Adrenal gland (tissue), 12 donors: Measurements from ENCODE around the gene MYNN. TPM values are rescaled to one million over a fixed set of nuclear protein-coding genes. Genes with fewer than 3 reads are reported as not detected.

Experiments used
- DNase-seq, 7 donors: peaks; one replicate each; pipeline ENCODE4 v3.0.0-alpha.2; 2019 to 2020
- H3K27ac ChIP-seq, 5 donors: fragments of 200-600 bp; sonication (generic) in 4 of 5; 1 replicate in 3 of 5; 2 replicates in 2 of 5; pipeline versions ENCODE4 v1.5.1 to v1.8.0; 2016 to 2020; ENCODE audit warnings: mild to moderate bottlenecking in 1 of 5
- H3K27me3 ChIP-seq: fragments of 200-600 bp; 2 replicates; pipeline ENCODE4 v1.8.0; 2021
- H3K36me3 ChIP-seq, 2 donors: fragments of 200-600 bp; replicated peaks in 1 of 2; 1 replicate in 1 of 2; 2 replicates in 1 of 2; pipeline versions ENCODE4 v1.5.1 to v1.8.0; 2018 to 2022
- H3K4me1 ChIP-seq, 2 donors: fragments of 200-600 bp; replicated peaks in 1 of 2; 1 replicate in 1 of 2; 2 replicates in 1 of 2; pipeline versions ENCODE4 v1.5.1 to v1.8.0; 2018 to 2021
- H3K4me3 ChIP-seq, 4 donors: fragments of 200-600 bp; sonication (generic) in 3 of 4; one replicate each; pipeline ENCODE4 v1.5.1; 2016 to 2018
- H3K9me3 ChIP-seq, 3 donors: fragments of 200-600 bp; sonication (generic) in 1 of 3; replicated peaks in 1 of 3; 1 replicate in 2 of 3; 2 replicates in 1 of 3; pipeline versions ENCODE4 v1.5.1 to v1.8.0; 2016 to 2021
- CTCF ChIP-seq, 6 experiments: fragments of 450-650 bp in 4 of 6; fragments of 200-600 bp in 2 of 6; sonication (generic) in 1 of 6; IDR thresholded peaks; 1 replicate in 5 of 6; 2 replicates in 1 of 6; pipeline versions ENCODE4 v1.5.1 to v1.8.0; 2016 to 2021; ENCODE audit warnings: antibody characterized with exemption in 6 of 6, mild to moderate bottlenecking in 2 of 6, moderate library complexity in 1 of 6
- POLR2A ChIP-seq, 2 donors: fragments of 450-650 bp; IDR thresholded peaks; one replicate each; pipeline ENCODE4 v1.6.1; 2017; ENCODE audit warnings: antibody characterized with exemption in 2 of 2, mild to moderate bottlenecking in 2 of 2, moderate library complexity in 1 of 2
- WGBS, 4 donors: extraction: QIAGEN DNeasy Blood & Tissue Kit in 2 of 4; methylation state at CpG; one replicate each; pipeline versions ENCODE4 v1.1.5 to v1.1.7; 2013 to 2017; 5-methylcytosine and 5-hydroxymethylcytosine counted together
- intact Hi-C, 2 donors: fragments of 100-400 bp; cut with DNase I; formaldehyde crosslinking; loops; one replicate each; pipeline versions ENCODE4 v1.14.1 to v1.15.0; 2022 to 2023
- polyA plus RNA-seq, 3 donors: library from polyadenylated mRNA; stranded (reverse); fragments of 200-250 nt in 2 of 3; fragments of 350-450 nt in 1 of 3; fragmentation: Illumina TruSeq in 1 of 3; extraction: RNeasy Lipid Tissue Mini Kit (QIAGEN cat#74804) in 1 of 3; gene quantifications; one replicate each; pipeline ENCODE4 v1.2.3, GENCODE V29; 2013 to 2014
- total RNA-seq, 9 donors: library from RNA; depleted of rRNA in 4 of 9; stranded (reverse); fragments of >200 nt in 4 of 9; fragments of 120-200 nt in 1 of 9; fragmentation: NEBNext Ultra II Directional in 1 of 9; extraction: Animal tissue kit (Norgen Biotek cat#: 25700) in 1 of 9; gene quantifications; one replicate each; pipeline versions ENCODE4 v1.1.0 to v1.2.4, GENCODE V29; 2013 to 2023
- donor health status: healthy with polysubstance abuse.
- donor health status: Bipolar disorder and iron deficiency.
- donor health status: DM: yes; HTN: yes; CAD: no.
- donor health status: DM: no; HTN: no; CAD: no.
- donor health status: DM: no; HTN: no; CAD: no.
- donor health status: DM: yes; HTN: yes; CAD: no.

The MYNN gene
- total and polyA plus RNA-seq, 12 donors = 6.1 to 20.5 (median 11.0) TPM

- no peaks in the 10 kb centered on the region for H3K27me3 ChIP-seq
- no peaks in the 10 kb centered on the region for H3K36me3 ChIP-seq
- DNase-seq = no peak
- no peaks in the 10 kb centered on the region for H3K4me1 ChIP-seq
- no peak overlapping the region for H3K27ac ChIP-seq
- no peak overlapping the region for H3K4me3 ChIP-seq
- no peaks in the 10 kb centered on the region for H3K9me3 ChIP-seq
- WGBS, 4 donors = 77 to 90% (median 85%) methylated on average over 3 of the region's 3 CpGs
- intact Hi-C loops = no loop called here
- TF ChIP-seq POLR2A (IDR thresholded peaks at IDR 0.05) (no peak), CTCF (IDR thresholded peaks at IDR 0.05) (no peak)
Observed at GRCh38 chr3:169754711-169755110, 18.5 kb upstream of the MYNN start.

- no peak overlapping the region for H3K27ac ChIP-seq
- TF ChIP-seq CTCF (IDR thresholded peaks at IDR 0.05) = no peak
- no peaks in the 10 kb centered on the region for H3K9me3 ChIP-seq
- no peaks in the 10 kb centered on the region for H3K36me3 ChIP-seq
- no peak for DNase-seq
- no peak overlapping the region for H3K4me3 ChIP-seq
- no peaks in the 10 kb centered on the region for H3K27me3 ChIP-seq
- intact Hi-C loops = no loop called here
- no peaks in the 10 kb centered on the region for H3K4me1 ChIP-seq
- WGBS, 4 donors = 48 to 57% (median 51%) methylated on average over 2 of the region's 2 CpGs
Observed at GRCh38 chr3:169755488-169755887, 17.7 kb upstream of the MYNN start.

GRCh38 chr3:169758359-169758994 lies 14.7 kb upstream of the MYNN start:
- intact Hi-C loops = no loop called here
- no peaks in the 10 kb centered on the region for H3K4me1 ChIP-seq
- H3K27ac ChIP-seq = no peak overlapping the region
- TF ChIP-seq CTCF (IDR thresholded peaks at IDR 0.05) (no peak), POLR2A (IDR thresholded peaks at IDR 0.05) (no peak)
- H3K27me3 ChIP-seq = no peaks in the 10 kb centered on the region
- no peak for DNase-seq
- no peaks in the 10 kb centered on the region for H3K36me3 ChIP-seq
- no peak overlapping the region for H3K4me3 ChIP-seq
- H3K9me3 ChIP-seq = no peaks in the 10 kb centered on the region
- WGBS, 4 donors = 45 to 53% (median 50%) methylated on average over 5 of the region's 5 CpGs

GRCh38 chr3:169759256-169759655 lies 13.9 kb upstream of the MYNN start:
- no peak for DNase-seq
- TF ChIP-seq CTCF (IDR thresholded peaks at IDR 0.05) (no peak), POLR2A (IDR thresholded peaks at IDR 0.05) (no peak)
- no peaks in the 10 kb centered on the region for H3K9me3 ChIP-seq
- WGBS, 4 donors = 65 to 85% (median 72%) methylated on average over 2 of the region's 2 CpGs
- intact Hi-C loops = no loop called here
- H3K27me3 ChIP-seq = no peaks in the 10 kb centered on the region
- no peak overlapping the region for H3K4me3 ChIP-seq
- no peak overlapping the region for H3K27ac ChIP-seq
- no peaks in the 10 kb centered on the region for H3K36me3 ChIP-seq
- peaks cover 0 to 4% of the 10 kb centered on the region in 2 donors for H3K4me1 ChIP-seq
